Measurements from ENCODE around the gene PARM1. TPM values are rescaled to one million over a fixed set of nuclear protein-coding genes. Genes with fewer than 3 reads are reported as not detected.

The PARM1 gene
- total RNA-seq, 4 donors from 2014 or later, result 22.6 to 116 (median 45.5) TPM

- Histone ChIP-seq H3K9me3 (no peaks in the 10 kb centered on the region), H3K36me3 (no peaks in the 10 kb centered on the region), H3K27me3 (no peaks in the 10 kb centered on the region), H3K27ac (no peak overlapping the region), H3K4me3 (no peak overlapping the region), H3K4me1 (no peaks in the 10 kb centered on the region)
- DNase-seq, result no peak
- intact Hi-C loops (cut with DNase I; ENCODE audit: low total_unique reads), result no loop called here
- TF ChIP-seq, protein P1, sequence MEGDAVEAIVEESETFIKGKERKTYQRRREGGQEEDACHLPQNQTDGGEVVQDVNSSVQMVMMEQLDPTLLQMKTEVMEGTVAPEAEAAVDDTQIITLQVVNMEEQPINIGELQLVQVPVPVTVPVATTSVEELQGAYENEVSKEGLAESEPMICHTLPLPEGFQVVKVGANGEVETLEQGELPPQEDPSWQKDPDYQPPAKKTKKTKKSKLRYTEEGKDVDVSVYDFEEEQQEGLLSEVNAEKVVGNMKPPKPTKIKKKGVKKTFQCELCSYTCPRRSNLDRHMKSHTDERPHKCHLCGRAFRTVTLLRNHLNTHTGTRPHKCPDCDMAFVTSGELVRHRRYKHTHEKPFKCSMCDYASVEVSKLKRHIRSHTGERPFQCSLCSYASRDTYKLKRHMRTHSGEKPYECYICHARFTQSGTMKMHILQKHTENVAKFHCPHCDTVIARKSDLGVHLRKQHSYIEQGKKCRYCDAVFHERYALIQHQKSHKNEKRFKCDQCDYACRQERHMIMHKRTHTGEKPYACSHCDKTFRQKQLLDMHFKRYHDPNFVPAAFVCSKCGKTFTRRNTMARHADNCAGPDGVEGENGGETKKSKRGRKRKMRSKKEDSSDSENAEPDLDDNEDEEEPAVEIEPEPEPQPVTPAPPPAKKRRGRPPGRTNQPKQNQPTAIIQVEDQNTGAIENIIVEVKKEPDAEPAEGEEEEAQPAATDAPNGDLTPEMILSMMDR (IDR thresholded peaks at IDR 0.05), result no peak
Measured at GRCh38 chr4:74946196-74946595, 13.3 kb downstream of the PARM1 start.

DNA sequence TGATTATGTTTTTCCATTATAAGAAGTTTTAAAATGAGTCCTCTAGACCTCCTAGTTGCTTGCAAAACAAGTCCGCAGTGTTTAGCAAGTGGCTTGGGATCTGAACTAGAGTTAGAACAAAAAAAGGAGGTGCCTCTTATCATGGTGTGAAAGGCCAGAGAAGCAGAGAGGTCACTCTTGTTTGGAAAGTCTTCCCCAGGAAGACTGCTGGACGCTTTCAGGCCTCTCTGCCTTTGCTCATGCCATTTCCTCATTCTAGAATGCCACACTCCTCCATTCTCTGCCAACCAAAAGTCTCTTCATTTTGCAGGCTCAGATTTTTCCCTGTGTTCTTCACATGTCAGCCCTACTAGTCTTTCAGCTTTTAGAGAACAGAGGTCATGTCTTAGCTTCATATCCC is 14.9 kb downstream of the PARM1 start:
- Histone ChIP-seq H3K4me3 (no peak overlapping the region), H3K36me3 (no peaks in the 10 kb centered on the region), H3K27ac (no peak overlapping the region), H3K27me3 (no peaks in the 10 kb centered on the region), H3K4me1 (no peaks in the 10 kb centered on the region), H3K9me3 (no peaks in the 10 kb centered on the region)
- intact Hi-C loops (cut with DNase I; ENCODE audit: low total_unique reads), result no loop called here
- no peak for DNase-seq
- TF ChIP-seq, protein P1 (IDR thresholded peaks at IDR 0.05), result no peak
- no peak for TF ChIP-seq POLR2A (IDR thresholded peaks at IDR 0.05)

DNA sequence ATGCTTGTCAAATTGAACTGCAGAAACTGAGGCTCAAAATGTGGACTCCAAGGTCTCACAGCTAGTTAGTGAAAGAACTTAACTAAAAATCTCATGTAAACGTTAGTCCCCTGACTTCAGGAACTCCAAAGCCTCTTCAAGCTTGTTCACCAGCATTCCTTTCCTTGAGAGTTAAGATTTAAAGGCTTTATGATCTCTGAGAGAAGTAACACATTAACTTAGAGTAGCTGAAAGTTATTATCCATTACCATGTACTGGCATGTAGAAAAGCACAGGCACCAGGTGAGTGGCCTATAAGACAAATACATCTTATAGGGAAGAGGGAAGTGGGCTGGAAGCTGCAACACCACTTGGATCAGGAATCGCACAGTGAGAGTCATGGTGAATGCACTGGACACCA is 15.3 kb downstream of the PARM1 start:
- intact Hi-C loops (cut with DNase I; ENCODE audit: low total_unique reads), result no loop called here
- H3K27me3 ChIP-seq, result no peaks in the 10 kb centered on the region
- H3K4me1 ChIP-seq, result no peaks in the 10 kb centered on the region
- no peaks in the 10 kb centered on the region for H3K9me3 ChIP-seq
- H3K27ac ChIP-seq, result no peak overlapping the region
- no peaks in the 10 kb centered on the region for H3K36me3 ChIP-seq
- no peak for TF ChIP-seq POLR2A (IDR thresholded peaks at IDR 0.05)
- TF ChIP-seq, protein P1 (IDR thresholded peaks at IDR 0.05), result no peak
- no peak overlapping the region for H3K4me3 ChIP-seq
- no peak for DNase-seq

DNA sequence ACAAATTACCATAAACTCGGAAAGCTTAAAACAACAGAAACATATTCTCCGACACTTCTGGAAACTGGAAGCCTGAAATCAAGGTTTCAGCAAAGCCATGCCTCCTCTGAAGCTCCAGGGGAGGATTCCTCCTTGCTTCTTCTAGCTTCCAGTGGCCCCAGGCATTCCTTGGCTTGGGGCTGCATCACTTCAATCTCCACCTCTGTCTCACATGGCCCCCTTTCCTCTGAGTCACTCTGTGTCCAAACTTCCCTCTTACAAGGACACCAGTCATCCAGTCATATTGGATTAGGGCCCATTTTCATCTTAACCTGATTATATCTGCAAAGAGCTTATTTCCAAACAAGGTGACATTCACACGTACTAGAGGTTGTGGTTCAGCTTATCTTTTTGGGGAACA is 17.3 kb downstream of the PARM1 start:
- intact Hi-C loops (cut with DNase I; ENCODE audit: low total_unique reads), result no loop called here
- DNase-seq, result no peak
- no peaks in the 10 kb centered on the region for H3K36me3 ChIP-seq
- H3K27ac ChIP-seq, result no peak overlapping the region
- H3K27me3 ChIP-seq, result no peaks in the 10 kb centered on the region
- H3K4me1 ChIP-seq, result no peaks in the 10 kb centered on the region
- no peak overlapping the region for H3K4me3 ChIP-seq
- no peaks in the 10 kb centered on the region for H3K9me3 ChIP-seq
- TF ChIP-seq POLR2A (IDR thresholded peaks at IDR 0.05), result no peak
- TF ChIP-seq, protein P1 (IDR thresholded peaks at IDR 0.05), result no peak

GRCh38 chr4:74950882-74951281 is 18.0 kb downstream of the PARM1 start:
- no peak overlapping the region for H3K4me3 ChIP-seq
- no peaks in the 10 kb centered on the region for H3K9me3 ChIP-seq
- no peaks in the 10 kb centered on the region for H3K4me1 ChIP-seq
- intact Hi-C loops (cut with DNase I; ENCODE audit: low total_unique reads), result no loop called here
- no peaks in the 10 kb centered on the region for H3K27me3 ChIP-seq
- no peak for DNase-seq
- TF ChIP-seq POLR2A (IDR thresholded peaks at IDR 0.05), result no peak
- TF ChIP-seq, protein P1 (IDR thresholded peaks at IDR 0.05), result no peak
- H3K27ac ChIP-seq, result no peak overlapping the region
- H3K36me3 ChIP-seq, result no peaks in the 10 kb centered on the region
